OCI-LY7 (cell line): ENCODE measurements around the gene SNRPD3. TPM values are rescaled to one million over a fixed set of nuclear protein-coding genes. Genes with fewer than 3 reads are reported as not detected.

Source experiments
- BruUV-seq: library from RNA; stranded (reverse); fragments of 400-500 nt; replicated peaks from 2 replicates; lab custom pipeline; 2021; lab: Mats Ljungman, UMichigan
- CTCF ChIA-PET: fragments of 300-600 bp; sonication (Branson Sonifier 250); formaldehyde crosslinking; loops from one replicate; lab custom pipeline; 2022; ENCODE audit warnings: antibody characterized with exemption; ENCODE audit not compliant: unreplicated experiment; lab: Charles Lee
- POLR2A ChIA-PET: fragments of 300-600 bp; sonication (Branson Sonifier 250); formaldehyde crosslinking; loops from one replicate; lab custom pipeline; 2022; ENCODE audit warnings: antibody characterized with exemption; lab: Charles Lee
- DNase-seq: peaks from one replicate; pipeline ENCODE4 v3.0.0-alpha.2; 2015; ENCODE audit warnings: low spot score
- H2AFZ ChIP-seq: fragments of 200-600 bp; sonication (generic), shearing (Covaris generic); 2 replicates; pipeline ENCODE4 v1.6.1; 2014; ENCODE audit warnings: mild to moderate bottlenecking, antibody characterized with exemption, low read length, moderate library complexity
- H3K27ac ChIP-seq: fragments of 200-600 bp; sonication (generic); 2 replicates; pipeline ENCODE4 v1.5.1; 2014; ENCODE audit warnings: mixed run types, low read depth, mild to moderate bottlenecking, moderate library complexity, low read length, inconsistent platforms; ENCODE audit not compliant: poor library complexity, severe bottlenecking
- H3K36me3 ChIP-seq: fragments of 200-600 bp; sonication (generic); 2 replicates; pipeline ENCODE4 v1.6.1; 2014; ENCODE audit warnings: mild to moderate bottlenecking, antibody characterized with exemption, low read length, moderate library complexity, mixed read lengths; ENCODE audit not compliant: insufficient read depth
- H3K4me1 ChIP-seq: fragments of 200-600 bp; sonication (generic); 2 replicates; pipeline ENCODE4 v1.5.1; 2014; ENCODE audit warnings: mild to moderate bottlenecking, low read length; ENCODE audit not compliant: insufficient read depth, poor library complexity, severe bottlenecking
- H3K4me2 ChIP-seq: fragments of 200-600 bp; sonication (generic); 2 replicates; pipeline ENCODE4 v1.6.1; 2014; ENCODE audit warnings: mild to moderate bottlenecking, low read length
- H3K4me3 ChIP-seq: fragments of 200-600 bp; sonication (generic); 2 replicates; pipeline ENCODE4 v1.5.1; 2014; ENCODE audit warnings: mild to moderate bottlenecking, low read depth, low read length; ENCODE audit not compliant: poor library complexity, severe bottlenecking
- H3K79me2 ChIP-seq: fragments of 200-600 bp; sonication (generic); 2 replicates; pipeline ENCODE4 v1.6.1; 2016; ENCODE audit warnings: low read depth, mild to moderate bottlenecking, low read length, moderate library complexity, mixed read lengths; ENCODE audit not compliant: insufficient read depth
- H3K9me2 ChIP-seq: fragments of 200-600 bp; sonication (generic); 2 replicates; pipeline ENCODE4 v1.6.1; 2016; ENCODE audit warnings: mild to moderate bottlenecking, low read length, mixed read lengths; ENCODE audit not compliant: insufficient read depth
- H3K9me3 ChIP-seq: fragments of 200-600 bp; sonication (generic); 2 replicates; pipeline ENCODE4 v1.6.1; 2014; ENCODE audit warnings: mild to moderate bottlenecking, mixed run types, low read length, mixed read lengths
- H4K20me1 ChIP-seq: fragments of 200-600 bp; sonication (generic); 2 replicates; pipeline ENCODE4 v1.6.1; 2014; ENCODE audit warnings: mild to moderate bottlenecking, antibody characterized with exemption, low read length, moderate library complexity, mixed read lengths; ENCODE audit not compliant: insufficient read depth
- EZH2phosphoT487 ChIP-seq: fragments of 200-600 bp; sonication (generic); IDR thresholded peaks from 2 replicates; pipeline ENCODE4 v1.6.1; 2018; ENCODE audit warnings: low read depth, borderline replicate concordance, mild to moderate bottlenecking, mixed run types, antibody characterized with exemption, low read length, moderate library complexity, mixed read lengths
- intact Hi-C: fragments of 100-400 bp; cut with micrococcal nuclease; formaldehyde crosslinking; loops from one replicate; pipeline ENCODE4 v1.10.0; 2022; ENCODE audit not compliant: unreplicated experiment
- total RNA-seq, 2 experiments: library from RNA; depleted of rRNA in 1 of 2; stranded (reverse); fragments of >200 nt in 1 of 2; shearing (Covaris generic) in 1 of 2; gene quantifications; 2 replicates each; pipeline ENCODE4 v1.2.3, GENCODE V29; 2014 to 2022
- TF ChIP-seq, protein P1 (sequence below): fragments of 200-600 bp; sonication (generic); conservative IDR thresholded peaks from 2 replicates; pipeline ENCODE4 v1.5.1; 2014; ENCODE audit warnings: mild to moderate bottlenecking, antibody characterized with exemption, low read length, moderate library complexity, mixed read lengths

Gene SNRPD3
- total RNA-seq, 2 experiments from 2014 or later = 166 to 264 TPM

DNA sequence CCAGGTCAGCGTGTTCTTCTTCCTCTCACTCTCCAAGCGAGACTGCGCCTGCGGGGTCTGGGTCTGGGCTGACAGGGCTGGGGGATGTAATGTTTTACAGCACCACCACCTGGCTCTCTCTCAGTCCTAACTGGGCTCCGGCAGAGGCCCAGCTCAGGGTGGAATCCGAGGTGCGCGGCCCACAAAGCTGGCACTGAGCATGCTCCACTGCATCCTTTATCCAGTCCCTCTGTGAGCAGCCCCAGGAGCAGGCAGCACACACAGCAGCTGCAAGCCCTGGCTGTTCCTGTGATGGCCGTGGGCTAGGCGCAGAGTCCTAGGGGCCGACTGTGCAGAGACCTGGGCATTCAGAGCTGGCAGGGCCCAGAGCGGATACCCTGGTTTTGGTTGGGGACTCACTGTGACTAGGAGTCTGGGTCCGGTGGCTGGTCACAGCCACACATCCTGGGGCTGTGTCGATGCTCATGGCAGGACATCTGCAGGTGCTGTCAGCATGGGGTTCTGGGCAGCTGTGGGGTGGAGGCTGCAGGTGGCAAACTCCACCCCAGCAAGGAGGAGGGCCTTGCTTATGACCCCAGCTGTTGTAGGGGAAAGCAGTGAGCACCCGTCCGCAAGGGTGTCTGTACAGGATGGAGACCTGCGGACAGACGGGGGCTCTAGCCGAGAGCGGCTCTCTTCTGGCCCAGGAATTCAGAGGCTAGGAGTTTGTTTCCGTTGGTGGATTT lies 33.1 kb downstream of the SNRPD3 start:
- Histone ChIP-seq H3K4me1 (no peaks in the 10 kb centered on the region), H3K36me3 (no peaks in the 10 kb centered on the region), H2AFZ (no peak overlapping the region), H3K9me3 (no peaks in the 10 kb centered on the region), H3K79me2 (no peaks in the 10 kb centered on the region), H3K4me3 (no peak overlapping the region), H3K9me2 (no peaks in the 10 kb centered on the region), H4K20me1 (no peaks in the 10 kb centered on the region), H3K27ac (no peak overlapping the region), H3K4me2 (no peak overlapping the region)
- no peak for DNase-seq
- TF ChIP-seq EZH2phosphoT487 = no peak
- TF ChIP-seq, protein P1, sequence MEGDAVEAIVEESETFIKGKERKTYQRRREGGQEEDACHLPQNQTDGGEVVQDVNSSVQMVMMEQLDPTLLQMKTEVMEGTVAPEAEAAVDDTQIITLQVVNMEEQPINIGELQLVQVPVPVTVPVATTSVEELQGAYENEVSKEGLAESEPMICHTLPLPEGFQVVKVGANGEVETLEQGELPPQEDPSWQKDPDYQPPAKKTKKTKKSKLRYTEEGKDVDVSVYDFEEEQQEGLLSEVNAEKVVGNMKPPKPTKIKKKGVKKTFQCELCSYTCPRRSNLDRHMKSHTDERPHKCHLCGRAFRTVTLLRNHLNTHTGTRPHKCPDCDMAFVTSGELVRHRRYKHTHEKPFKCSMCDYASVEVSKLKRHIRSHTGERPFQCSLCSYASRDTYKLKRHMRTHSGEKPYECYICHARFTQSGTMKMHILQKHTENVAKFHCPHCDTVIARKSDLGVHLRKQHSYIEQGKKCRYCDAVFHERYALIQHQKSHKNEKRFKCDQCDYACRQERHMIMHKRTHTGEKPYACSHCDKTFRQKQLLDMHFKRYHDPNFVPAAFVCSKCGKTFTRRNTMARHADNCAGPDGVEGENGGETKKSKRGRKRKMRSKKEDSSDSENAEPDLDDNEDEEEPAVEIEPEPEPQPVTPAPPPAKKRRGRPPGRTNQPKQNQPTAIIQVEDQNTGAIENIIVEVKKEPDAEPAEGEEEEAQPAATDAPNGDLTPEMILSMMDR = no peak
- no TSS peak for BruUV-seq
- ChIA-PET POLR2A (no interaction called here), CTCF (no interaction called here)
- intact Hi-C loops = no loop called here

DNA sequence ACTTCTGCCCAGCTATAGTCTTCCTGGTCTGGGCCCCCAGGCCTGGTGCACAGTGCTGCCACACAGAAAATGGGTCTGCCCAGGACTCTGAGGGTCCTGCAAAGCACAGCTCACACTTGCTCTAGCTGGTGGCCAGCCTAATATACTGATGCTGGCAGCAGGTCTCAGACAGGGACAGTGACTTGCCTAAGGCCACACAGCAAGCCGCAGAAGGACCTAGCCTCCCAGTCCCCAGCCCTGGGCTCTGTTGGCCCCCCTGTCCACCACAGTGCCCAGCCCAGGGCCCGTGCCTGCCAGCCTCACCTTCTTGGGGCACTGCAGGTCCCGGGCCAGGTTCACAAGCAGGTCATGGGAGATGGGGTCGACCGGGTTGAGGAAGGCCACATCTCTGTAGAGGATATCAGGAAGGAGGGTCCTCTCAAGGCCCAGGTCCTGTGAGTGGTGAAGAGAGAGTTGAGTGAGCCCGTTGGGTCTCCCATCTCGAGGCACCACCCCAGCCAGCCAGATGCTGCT lies 33.8 kb downstream of the SNRPD3 start:
- no peak for DNase-seq
- intact Hi-C loops = no loop called here
- H3K4me1 ChIP-seq = no peaks in the 10 kb centered on the region
- H3K27ac ChIP-seq = no peak overlapping the region
- H3K79me2 ChIP-seq = no peaks in the 10 kb centered on the region
- CTCF ChIA-PET = no interaction called here
- H3K9me3 ChIP-seq = no peaks in the 10 kb centered on the region
- POLR2A ChIA-PET = no interaction called here
- no peaks in the 10 kb centered on the region for H4K20me1 ChIP-seq
- no peaks in the 10 kb centered on the region for H3K9me2 ChIP-seq
- BruUV-seq = no TSS peak
- no peaks in the 10 kb centered on the region for H3K36me3 ChIP-seq
- TF ChIP-seq, protein P1 = no peak
- TF ChIP-seq EZH2phosphoT487 = no peak
- no peak overlapping the region for H2AFZ ChIP-seq
- H3K4me3 ChIP-seq = no peak overlapping the region
- H3K4me2 ChIP-seq = no peak overlapping the region

DNA sequence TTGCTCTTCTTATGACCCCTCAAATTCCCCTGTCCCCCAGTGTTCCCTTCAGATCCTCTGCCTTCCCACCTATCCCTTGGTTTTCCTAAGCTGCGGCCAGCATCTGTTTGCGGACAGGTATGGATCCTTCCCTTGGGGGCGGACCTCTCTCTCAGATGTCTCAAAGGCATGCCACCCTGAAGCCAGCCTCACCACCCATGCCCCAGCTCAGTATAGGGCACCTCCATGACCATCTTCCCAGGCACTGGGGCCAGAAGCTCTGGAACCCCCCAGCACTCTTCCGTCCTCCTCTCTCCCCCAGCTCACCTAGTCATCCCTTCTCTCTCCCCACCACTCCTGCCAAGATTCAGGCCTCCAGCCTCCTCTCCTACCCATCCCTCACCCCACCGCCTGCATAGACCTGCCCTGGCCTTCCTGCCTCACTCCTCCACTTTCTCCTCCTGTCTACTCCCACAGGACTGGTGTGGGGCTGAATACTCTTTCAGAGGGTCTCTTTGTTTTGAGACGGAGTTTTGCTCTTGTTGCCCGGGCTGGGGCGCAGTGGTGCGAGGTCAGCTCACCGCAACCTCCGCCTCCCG lies 34.9 kb downstream of the SNRPD3 start:
- no peak overlapping the region for H2AFZ ChIP-seq
- no peaks in the 10 kb centered on the region for H3K36me3 ChIP-seq
- CTCF ChIA-PET = no interaction called here
- DNase-seq = no peak
- H3K4me1 ChIP-seq = no peaks in the 10 kb centered on the region
- intact Hi-C loops = no loop called here
- no peaks in the 10 kb centered on the region for H4K20me1 ChIP-seq
- H3K4me3 ChIP-seq = no peak overlapping the region
- no peaks in the 10 kb centered on the region for H3K9me3 ChIP-seq
- H3K9me2 ChIP-seq = no peaks in the 10 kb centered on the region
- H3K4me2 ChIP-seq = no peak overlapping the region
- no TSS peak for BruUV-seq
- no peak overlapping the region for H3K27ac ChIP-seq
- no peaks in the 10 kb centered on the region for H3K79me2 ChIP-seq
- POLR2A ChIA-PET = no interaction called here
- no peak for TF ChIP-seq EZH2phosphoT487
- TF ChIP-seq, protein P1 = no peak
